Tibial nerve (tissue), 3 donors: Measurements from ENCODE around the gene MRTFB.

Source experiments
- POLR2A ChIP-seq, 2 donors: fragments of 450-650 bp; IDR thresholded peaks; one replicate each; pipeline ENCODE4 v1.6.1; 2017; ENCODE audit warnings: antibody characterized with exemption in 2 of 2, mild to moderate bottlenecking in 2 of 2, moderate library complexity in 2 of 2
- TF ChIP-seq, protein P1 (sequence below), 5 experiments: fragments of 200-600 bp in 3 of 5; fragments of 450-650 bp in 2 of 5; sonication (generic) in 3 of 5; IDR thresholded peaks; one replicate each; pipeline ENCODE4 v1.5.1; 2016 to 2019; ENCODE audit warnings: antibody characterized with exemption in 5 of 5, mild to moderate bottlenecking in 3 of 5, moderate library complexity in 2 of 5

DNA sequence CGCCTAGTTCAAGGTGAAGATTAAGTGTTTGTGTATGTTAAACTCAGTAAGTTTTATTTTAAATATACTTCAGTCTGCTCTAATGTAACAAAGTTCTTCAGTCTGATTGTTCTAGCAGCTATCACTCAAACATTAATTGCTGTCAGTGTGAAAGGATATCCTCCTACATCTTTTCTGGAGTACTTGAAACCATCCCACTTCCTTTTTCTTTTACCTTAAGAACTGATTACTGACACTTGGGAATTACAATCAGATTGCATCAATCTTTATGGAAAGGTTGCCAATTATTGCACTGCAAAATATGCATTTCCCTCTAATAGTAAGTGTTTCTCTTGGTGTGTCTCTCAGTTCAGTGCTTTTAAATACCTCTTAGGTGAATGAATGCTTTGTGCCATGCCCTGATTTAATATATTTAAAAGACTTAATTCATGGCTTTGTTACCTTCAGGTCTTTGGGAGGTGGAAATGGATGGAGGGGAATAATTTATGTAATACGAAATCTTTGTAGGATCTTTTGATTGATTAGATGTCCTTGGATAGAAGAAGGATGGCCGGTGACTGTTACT lies 16.6 kb downstream of the MRTFB start:
- no peak for TF ChIP-seq POLR2A (IDR thresholded peaks at IDR 0.05)
- TF ChIP-seq, protein P1, sequence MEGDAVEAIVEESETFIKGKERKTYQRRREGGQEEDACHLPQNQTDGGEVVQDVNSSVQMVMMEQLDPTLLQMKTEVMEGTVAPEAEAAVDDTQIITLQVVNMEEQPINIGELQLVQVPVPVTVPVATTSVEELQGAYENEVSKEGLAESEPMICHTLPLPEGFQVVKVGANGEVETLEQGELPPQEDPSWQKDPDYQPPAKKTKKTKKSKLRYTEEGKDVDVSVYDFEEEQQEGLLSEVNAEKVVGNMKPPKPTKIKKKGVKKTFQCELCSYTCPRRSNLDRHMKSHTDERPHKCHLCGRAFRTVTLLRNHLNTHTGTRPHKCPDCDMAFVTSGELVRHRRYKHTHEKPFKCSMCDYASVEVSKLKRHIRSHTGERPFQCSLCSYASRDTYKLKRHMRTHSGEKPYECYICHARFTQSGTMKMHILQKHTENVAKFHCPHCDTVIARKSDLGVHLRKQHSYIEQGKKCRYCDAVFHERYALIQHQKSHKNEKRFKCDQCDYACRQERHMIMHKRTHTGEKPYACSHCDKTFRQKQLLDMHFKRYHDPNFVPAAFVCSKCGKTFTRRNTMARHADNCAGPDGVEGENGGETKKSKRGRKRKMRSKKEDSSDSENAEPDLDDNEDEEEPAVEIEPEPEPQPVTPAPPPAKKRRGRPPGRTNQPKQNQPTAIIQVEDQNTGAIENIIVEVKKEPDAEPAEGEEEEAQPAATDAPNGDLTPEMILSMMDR (IDR thresholded peaks at IDR 0.05) = no peak
